T-helper 17 cell (primary cell): Measurements from ENCODE around the gene LTO1. TPM values are rescaled to one million over a fixed set of nuclear protein-coding genes. Genes with fewer than 3 reads are reported as not detected.

Experiments
- ATAC-seq: fragments of 150-1000 bp; cut with Tn5 transposase; 2 replicates; pipeline ENCODE4 v1.10.0; 2021; ENCODE audit warnings: mild to moderate bottlenecking, moderate library complexity
- DNase-seq, 3 donors: peaks; one replicate each; pipeline versions ENCODE4 v3.0.0 to v3.0.0-alpha.2; 2020 to 2021
- H3K9me3 ChIP-seq: one replicate; pipeline ENCODE4 v1.7.0; 2013; ENCODE audit warnings: low read length, mild to moderate bottlenecking; ENCODE audit not compliant: control insufficient read depth, poor library complexity, severe bottlenecking
- H3K27ac Mint-ChIP-seq: one replicate; pipeline ENCODE4 v1.8.0; 2022; ENCODE audit warnings: mild to moderate bottlenecking, moderate library complexity, mixed read lengths
- H3K27me3 Mint-ChIP-seq: one replicate; pipeline ENCODE4 v1.8.0; 2022; ENCODE audit warnings: mixed read lengths
- H3K36me3 Mint-ChIP-seq: one replicate; pipeline ENCODE4 v1.8.0; 2022; ENCODE audit warnings: low read depth, mixed read lengths
- H3K4me1 Mint-ChIP-seq: one replicate; pipeline ENCODE4 v1.8.0; 2022; ENCODE audit warnings: mild to moderate bottlenecking, mixed read lengths
- H3K4me3 Mint-ChIP-seq: one replicate; pipeline ENCODE4 v1.8.0; 2022; ENCODE audit warnings: mild to moderate bottlenecking, moderate library complexity, mixed read lengths
- total RNA-seq, 4 donors: library from RNA in 2 of 4; stranded (reverse) in 2 of 4; gene quantifications; one replicate each; pipeline ENCODE4 v1.2.3 and lab custom pipeline; 2022 to 2026

Gene LTO1
- total RNA-seq, 2 donors from 2014 or later: 33.4 to 43.2 TPM

DNA sequence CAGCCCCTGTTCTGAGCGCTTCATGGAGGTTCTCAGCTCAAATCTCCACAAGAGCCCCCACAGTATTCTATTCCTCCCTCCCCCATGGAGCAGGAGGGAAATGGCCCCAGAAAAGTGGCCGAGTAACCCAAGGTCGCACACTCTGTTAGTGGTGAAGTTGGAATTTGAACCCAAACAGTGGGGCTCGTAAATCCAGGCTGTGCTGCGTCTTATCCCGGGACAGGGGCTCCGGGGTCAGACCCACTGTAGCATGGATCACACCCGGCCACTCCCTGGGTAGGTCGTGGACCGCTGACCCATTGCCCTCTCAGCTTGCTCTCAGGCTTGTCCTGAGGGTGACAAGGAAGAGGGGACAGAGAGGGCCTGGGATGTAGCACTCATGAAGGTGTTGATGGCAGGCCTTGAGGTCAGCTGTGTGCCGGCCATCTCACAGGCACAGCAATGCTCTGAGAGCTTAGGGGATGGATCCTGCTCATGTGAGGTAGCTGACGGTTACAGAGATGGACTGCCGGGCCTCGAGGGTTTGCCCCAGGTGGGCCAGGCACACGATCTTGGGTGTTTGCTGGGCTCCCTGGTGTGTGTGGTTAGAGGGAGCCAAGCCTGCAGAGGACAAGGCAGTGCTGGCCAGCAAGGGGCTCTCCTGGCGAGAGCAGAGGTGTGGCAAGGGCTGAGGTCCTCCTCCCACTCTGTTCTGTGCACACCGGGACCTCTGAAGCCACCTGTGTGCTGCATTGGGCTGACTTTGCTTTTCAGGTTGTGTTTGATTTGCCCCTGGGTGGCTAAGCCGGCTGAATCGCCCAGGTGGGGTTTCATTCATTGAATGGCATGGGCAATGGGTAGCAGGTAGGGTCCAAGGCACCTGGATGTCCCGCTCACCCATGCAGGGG lies 31.0 kb upstream of the LTO1 start:
- no peak for DNase-seq
- H3K36me3 Mint-ChIP-seq: peaks cover 2% of the 10 kb centered on the region
- peaks cover 34% of the 10 kb centered on the region for H3K27me3 Mint-ChIP-seq
- H3K4me1 Mint-ChIP-seq: peaks cover 2% of the 10 kb centered on the region
- H3K27ac Mint-ChIP-seq: no peak overlapping the region
- no peaks in the 10 kb centered on the region for H3K9me3 ChIP-seq
- H3K4me3 Mint-ChIP-seq: no peak overlapping the region
- ATAC-seq: no peak

DNA sequence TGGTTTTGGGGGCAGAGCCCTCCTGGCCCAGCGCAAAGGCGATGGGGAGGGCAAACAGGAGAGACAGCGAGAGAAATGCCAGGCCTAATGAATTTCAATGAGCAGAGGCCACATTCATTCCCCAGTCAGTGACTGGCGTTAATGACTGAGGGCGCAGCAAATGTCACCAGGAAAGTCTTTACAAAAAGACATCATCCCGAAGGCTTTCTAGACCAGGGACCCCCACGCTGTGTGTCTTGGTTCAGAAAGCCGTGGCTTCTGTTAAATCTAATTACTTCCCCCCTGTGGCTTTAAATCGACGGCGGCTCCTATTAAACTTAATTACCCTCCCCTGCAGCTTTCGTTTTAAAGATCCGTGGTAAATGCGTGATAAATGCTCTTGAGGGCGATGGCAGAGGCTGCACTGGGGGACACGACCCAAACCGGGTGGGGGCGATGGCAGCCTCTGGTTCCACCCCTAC lies 30.2 kb upstream of the LTO1 start:
- ATAC-seq (no peak), DNase-seq (no peak)
- peaks cover 41% of the 10 kb centered on the region for H3K27me3 Mint-ChIP-seq
- H3K36me3 Mint-ChIP-seq: peaks cover under 1% of the 10 kb centered on the region
- H3K4me1 Mint-ChIP-seq: peaks cover 2% of the 10 kb centered on the region
- no peak overlapping the region for H3K27ac Mint-ChIP-seq
- peak overlapping the region; percentile 2 for H3K4me3 Mint-ChIP-seq
- no peaks in the 10 kb centered on the region for H3K9me3 ChIP-seq

DNA sequence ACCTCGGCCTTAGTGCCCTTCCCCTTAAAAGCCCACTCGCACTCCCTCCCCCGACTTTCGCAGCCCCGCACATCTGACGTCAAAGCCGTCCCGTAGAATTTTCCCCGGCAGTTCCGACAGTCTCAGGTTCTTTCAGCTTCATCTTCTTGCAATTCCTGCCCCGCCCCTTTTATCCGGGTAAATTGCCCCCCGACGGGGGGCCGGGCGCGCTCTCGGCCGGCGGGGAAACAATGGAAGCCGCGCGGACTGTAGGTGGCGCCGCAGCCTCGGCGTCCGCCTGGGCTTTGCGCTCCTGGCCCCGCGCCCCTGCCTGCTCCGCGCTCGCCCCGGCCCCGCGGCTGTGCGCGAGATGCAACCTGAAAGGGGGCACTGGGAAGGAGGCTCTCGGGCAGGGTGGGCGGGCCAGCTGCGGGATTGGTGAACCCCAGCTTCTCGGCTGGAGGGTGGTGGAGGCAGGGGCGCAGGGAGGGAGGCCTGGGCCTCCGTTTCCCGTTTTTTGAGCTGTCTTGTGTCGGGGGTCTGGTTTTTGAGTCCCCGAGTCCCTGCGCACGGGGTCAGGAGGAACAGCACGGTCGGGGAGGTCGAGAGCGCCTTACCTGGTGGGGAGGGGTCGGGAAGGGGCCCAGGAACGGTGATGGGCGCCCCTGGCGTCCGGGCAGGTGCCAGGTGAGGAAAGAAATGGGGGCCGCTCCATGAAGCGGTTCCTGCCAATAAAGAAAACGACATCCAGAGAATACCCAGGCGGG lies 29.5 kb upstream of the LTO1 start:
- Mint-ChIP-seq H3K4me1 (peaks cover 2% of the 10 kb centered on the region), H3K27ac (no peak overlapping the region), H3K36me3 (no peaks in the 10 kb centered on the region), H3K27me3 (peaks cover 42% of the 10 kb centered on the region), H3K4me3 (peak overlapping the region; percentile 45)
- H3K9me3 ChIP-seq: no peaks in the 10 kb centered on the region
- DNase-seq (no peak), ATAC-seq (no peak)

DNA sequence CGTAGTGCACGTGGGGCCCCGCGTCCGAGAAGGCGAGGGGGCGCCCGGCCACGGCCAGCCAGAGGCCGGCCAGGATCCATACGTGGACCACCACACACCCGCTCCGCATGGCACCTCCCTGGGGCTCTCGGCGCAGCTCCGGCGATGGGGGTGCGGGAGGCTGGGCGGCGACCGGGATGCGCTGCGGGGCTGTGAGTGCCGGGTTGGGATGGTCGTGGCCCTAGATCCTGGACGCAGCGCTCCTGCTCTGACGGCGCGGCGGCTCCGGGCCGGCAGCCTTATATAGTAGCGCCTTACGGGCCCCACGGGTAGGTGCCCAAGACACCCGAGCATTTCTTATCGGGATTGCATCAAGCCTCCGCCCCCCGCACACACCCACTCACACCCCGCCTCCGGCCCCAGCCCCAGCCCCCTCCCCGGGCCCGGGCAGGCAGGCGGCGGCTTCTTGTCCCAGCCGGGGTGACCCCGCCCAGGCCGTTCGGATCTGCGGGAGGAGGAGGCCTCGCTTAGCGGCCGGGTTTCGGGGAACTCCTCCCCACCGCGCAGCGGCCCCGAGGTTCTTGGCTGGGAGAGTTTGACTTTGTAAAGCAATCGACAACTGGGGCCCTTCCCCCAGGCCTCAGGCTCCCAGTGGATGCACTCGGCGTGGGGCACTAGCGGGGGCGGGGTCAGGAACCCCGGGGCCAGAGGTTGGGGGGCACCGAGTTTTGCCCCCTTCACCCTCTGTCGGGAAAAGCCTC lies 28.8 kb upstream of the LTO1 start, which contains the start of gene FGF19:
FGF19 (minus strand) TSS at position 255 of the 740 bp plus-strand sequence; CDS start at position 109, 146 bp downstream.
- H3K4me1 Mint-ChIP-seq: peaks cover 2% of the 10 kb centered on the region
- H3K27ac Mint-ChIP-seq: no peak within 1 kb of the TSS
- ATAC-seq (no peak), DNase-seq (no peak)
- H3K9me3 ChIP-seq: no peaks in the 10 kb centered on the region
- H3K27me3 Mint-ChIP-seq: peaks cover 46% of the 10 kb centered on the region
- peak within 1 kb of the TSS; percentile 62 for H3K4me3 Mint-ChIP-seq
- no peaks in the 10 kb centered on the region for H3K36me3 Mint-ChIP-seq

DNA sequence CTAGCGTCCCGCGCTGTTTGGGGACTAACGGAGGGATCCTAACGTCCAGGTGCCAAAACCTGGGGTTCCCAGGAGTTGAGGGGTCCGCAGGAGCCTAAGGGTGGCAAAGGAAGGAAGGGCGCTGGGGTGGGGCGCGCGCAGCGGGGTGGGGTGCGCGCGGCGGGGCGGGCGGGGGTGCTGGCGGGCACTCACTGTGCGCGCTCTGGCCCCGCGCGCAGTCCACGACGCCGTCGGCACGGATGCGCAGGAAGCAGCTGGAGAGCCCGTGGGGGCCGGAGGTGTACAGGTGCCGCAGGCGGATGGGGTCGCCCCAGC lies 28.3 kb upstream of the LTO1 start:
- Mint-ChIP-seq H3K27ac (no peak overlapping the region), H3K4me1 (peaks cover 2% of the 10 kb centered on the region), H3K36me3 (no peaks in the 10 kb centered on the region), H3K4me3 (peak overlapping the region; percentile 62), H3K27me3 (peaks cover 51% of the 10 kb centered on the region)
- H3K9me3 ChIP-seq: no peaks in the 10 kb centered on the region
- ATAC-seq (no peak), DNase-seq (no peak)

DNA sequence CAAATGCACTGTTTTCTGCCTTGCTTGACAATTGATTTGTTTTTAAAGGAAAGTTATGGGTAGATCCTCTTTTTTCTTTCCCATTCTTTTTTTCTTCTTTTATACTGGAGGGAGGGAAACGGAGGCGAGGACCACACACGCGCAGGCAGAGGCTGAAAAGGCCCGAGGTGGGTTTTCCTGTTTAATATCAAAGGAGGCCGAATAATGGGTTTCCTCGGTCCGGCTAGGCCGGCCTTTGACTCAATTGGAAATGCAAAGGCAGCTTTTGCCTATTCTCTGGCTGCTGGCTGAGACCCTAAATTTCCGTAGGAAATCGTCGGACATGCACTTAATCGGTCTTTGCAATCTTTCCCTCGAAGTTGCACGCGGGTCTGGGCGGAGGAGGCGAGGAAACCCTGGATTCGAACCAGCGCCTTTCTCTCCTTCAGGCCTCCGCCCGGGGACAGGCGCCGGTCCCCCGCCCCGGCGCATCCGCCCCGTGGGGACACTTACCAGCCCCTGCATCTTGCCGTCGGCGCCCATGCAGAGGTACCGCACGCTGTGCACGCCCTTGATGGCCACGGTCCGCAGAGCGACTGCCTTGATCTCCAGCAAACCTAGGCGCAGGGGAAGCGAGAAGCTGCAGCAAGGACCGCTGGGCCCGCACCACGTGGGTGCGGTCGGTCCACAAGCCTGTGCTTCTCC lies 27.8 kb upstream of the LTO1 start:
- H3K4me3 Mint-ChIP-seq: peak overlapping the region; percentile 62
- no peak for DNase-seq
- H3K9me3 ChIP-seq: no peaks in the 10 kb centered on the region
- ATAC-seq: no peak
- H3K27ac Mint-ChIP-seq: no peak overlapping the region
- no peaks in the 10 kb centered on the region for H3K36me3 Mint-ChIP-seq
- peaks cover 53% of the 10 kb centered on the region for H3K27me3 Mint-ChIP-seq
- peaks cover 2% of the 10 kb centered on the region for H3K4me1 Mint-ChIP-seq

DNA sequence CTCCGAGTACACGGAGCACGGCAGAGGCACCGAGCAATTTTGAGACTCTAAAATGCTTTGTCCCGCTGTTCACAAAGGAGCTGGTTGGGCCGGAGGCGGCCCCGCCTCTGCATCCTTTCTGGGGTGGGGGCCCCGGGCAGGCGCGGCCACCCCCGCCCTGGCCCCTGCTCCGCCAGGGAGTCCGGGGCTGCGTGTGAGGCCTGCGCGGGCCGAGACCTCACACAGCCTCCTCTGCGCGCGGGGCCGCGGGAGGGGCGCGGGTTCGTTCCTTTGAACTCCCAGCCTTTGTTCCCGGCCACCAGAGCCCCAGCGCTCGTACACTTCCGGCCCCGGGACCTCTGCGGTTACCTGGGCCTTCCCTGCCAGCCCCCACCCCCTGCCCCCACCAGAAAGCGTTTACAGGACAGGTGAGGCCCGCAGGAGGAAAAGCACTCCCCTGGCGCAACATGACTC lies 27.1 kb upstream of the LTO1 start:
- Mint-ChIP-seq H3K27ac (no peak overlapping the region), H3K36me3 (no peaks in the 10 kb centered on the region), H3K27me3 (peaks cover 52% of the 10 kb centered on the region), H3K4me1 (peaks cover 2% of the 10 kb centered on the region), H3K4me3 (no peak overlapping the region)
- ATAC-seq: no peak
- no peak for DNase-seq
- H3K9me3 ChIP-seq: no peaks in the 10 kb centered on the region

DNA sequence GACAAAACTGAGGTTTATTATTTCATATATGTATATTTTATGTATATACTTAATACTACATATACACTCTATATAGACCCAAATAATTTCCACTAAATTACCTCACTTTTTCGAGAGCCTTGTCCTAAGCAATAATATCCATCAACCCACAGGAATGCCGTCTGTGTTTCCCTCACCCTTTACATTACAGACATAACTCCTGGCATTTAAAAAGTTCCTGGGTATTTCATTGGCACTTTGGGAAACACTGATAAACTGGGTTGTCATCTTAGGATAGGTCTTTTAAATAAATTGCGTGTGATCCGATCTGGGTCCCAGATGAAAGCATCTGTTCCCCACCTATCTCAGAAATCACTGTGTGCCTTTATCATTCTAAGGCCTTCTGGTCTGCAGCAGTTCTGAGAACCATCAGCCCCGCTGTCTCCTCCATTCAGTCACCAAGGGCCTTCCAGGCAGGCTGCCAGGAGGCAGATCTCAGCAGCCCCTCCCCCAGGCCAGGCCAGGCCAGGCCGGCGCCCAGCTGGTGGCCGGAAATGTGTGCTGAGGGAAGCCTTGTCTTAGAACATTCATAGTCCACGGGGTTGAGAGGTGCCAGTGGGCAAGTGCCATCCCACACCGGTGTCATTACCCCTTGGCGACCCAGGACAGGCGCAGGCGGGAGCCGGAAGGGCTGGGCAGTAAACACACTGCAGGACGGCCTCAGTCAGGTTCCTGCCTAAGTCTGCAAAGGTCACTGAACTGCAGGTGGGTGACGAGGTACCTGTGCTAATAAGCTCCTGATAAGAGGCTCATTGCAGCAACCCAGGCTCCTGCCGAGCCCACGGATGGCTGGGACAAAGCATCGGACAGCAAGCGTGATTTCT lies 25.4 kb upstream of the LTO1 start:
- DNase-seq (no peak), ATAC-seq (no peak)
- Mint-ChIP-seq H3K36me3 (no peaks in the 10 kb centered on the region), H3K4me3 (no peak overlapping the region), H3K27ac (no peak overlapping the region), H3K4me1 (no peaks in the 10 kb centered on the region), H3K27me3 (peaks cover 49% of the 10 kb centered on the region)
- H3K9me3 ChIP-seq: no peaks in the 10 kb centered on the region

DNA sequence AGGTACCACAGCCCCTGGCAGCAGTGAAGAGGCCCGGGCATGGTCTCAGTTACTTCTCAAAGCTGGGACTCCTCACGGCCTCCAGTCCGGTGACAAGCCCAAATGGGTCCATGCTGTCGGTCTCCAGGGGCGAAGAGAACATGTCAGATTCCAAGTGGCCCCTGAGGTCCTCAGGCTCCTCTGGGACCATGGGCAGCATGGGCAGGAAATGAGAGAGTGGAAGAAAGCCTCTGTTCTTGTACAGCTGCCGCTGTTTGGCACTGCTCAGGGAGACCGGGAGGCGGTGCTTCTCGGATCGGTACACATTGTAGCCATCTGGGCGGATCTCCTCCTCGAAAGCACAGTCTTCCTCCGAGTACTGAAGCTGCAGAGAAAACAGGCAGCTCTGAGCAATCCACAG lies 24.1 kb upstream of the LTO1 start:
- Mint-ChIP-seq H3K4me1 (no peaks in the 10 kb centered on the region), H3K4me3 (no peak overlapping the region), H3K27me3 (peaks cover 54% of the 10 kb centered on the region), H3K27ac (no peak overlapping the region), H3K36me3 (no peaks in the 10 kb centered on the region)
- no peaks in the 10 kb centered on the region for H3K9me3 ChIP-seq
- DNase-seq (no peak), ATAC-seq (no peak)

DNA sequence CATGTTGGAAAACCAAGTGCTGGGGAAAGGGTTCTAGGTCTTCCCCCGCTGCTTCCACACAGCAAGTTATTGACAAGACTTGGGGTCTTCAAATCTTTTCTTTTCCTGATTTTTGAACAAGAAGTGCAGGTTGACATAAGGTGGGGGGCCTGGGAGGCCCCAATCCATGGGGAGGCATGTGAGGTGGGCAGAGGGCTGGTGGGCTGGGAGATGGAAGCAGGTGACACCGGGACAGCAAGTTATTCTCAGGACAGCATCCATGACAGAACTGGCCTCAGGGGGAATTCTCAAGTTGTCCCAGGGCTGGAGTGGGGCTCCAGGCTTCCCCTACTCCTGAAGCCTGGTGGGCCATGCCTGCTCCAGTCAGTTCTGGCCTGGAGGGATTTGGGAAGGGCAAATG lies 23.2 kb upstream of the LTO1 start:
- ATAC-seq: no peak
- Mint-ChIP-seq H3K4me3 (no peak overlapping the region), H3K36me3 (no peaks in the 10 kb centered on the region), H3K27ac (no peak overlapping the region), H3K4me1 (no peaks in the 10 kb centered on the region), H3K27me3 (peaks cover 61% of the 10 kb centered on the region)
- no peak for DNase-seq
- H3K9me3 ChIP-seq: no peaks in the 10 kb centered on the region

DNA sequence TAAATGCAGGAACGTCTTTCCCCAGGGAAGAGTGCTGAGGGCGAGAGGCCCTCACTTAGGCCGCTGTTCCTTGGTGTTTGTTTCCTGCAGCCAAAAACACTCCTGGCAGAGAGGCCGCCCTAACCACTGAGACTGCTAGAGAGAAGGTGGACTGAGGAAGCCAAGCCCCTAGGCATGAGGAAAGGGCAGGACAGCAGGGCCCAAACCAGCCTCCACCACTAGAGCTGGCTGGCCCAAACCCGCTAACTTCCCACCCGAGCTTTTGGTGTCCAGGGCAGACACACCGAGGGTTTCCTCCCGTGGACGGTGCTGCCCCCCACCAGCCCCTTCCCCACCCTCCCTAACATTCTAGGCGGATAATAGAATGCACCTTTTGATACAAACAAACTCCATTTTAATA lies 22.7 kb upstream of the LTO1 start:
- ATAC-seq (no peak), DNase-seq (no peak)
- H3K9me3 ChIP-seq: no peaks in the 10 kb centered on the region
- Mint-ChIP-seq H3K27me3 (peaks cover 58% of the 10 kb centered on the region), H3K27ac (no peak overlapping the region), H3K36me3 (no peaks in the 10 kb centered on the region), H3K4me1 (no peaks in the 10 kb centered on the region), H3K4me3 (no peak overlapping the region)

DNA sequence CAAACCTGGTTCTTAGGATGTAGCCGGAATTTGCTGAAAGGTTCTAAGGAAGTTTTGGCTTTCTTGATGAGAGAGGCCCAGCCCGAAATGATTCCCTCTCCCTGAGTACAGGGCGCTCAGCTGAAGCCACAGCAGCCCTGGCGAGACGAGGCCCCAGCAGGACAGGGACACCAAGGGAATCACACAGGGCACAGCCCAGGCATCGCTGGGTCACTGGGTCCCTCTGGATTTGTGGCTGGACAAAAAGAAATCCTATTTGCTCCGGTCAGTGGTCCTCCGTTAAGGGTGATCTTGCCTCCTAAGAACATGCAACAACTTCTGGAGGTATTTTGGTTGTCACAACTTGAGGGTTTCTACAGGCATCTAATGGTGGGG lies 22.3 kb upstream of the LTO1 start:
- no peaks in the 10 kb centered on the region for H3K4me1 Mint-ChIP-seq
- DNase-seq: no peak
- peaks cover 58% of the 10 kb centered on the region for H3K27me3 Mint-ChIP-seq
- no peak overlapping the region for H3K4me3 Mint-ChIP-seq
- no peaks in the 10 kb centered on the region for H3K9me3 ChIP-seq
- no peak overlapping the region for H3K27ac Mint-ChIP-seq
- peaks cover 3% of the 10 kb centered on the region for H3K36me3 Mint-ChIP-seq
- no peak for ATAC-seq
